GM19468 (cell line): ENCODE measurements around the gene MRPL12.
A peak's percentile ranks its signal among the peaks of the same experiment; 100 is the strongest.
"Not testable (repeated sequence)": the region's sequence is repeated elsewhere in the genome, so short reads cannot be mapped to it uniquely, and the experiment has no call there.

ENCODE experiments used
- ATAC-seq: cut with Tn5 transposase; IDR thresholded peaks from one replicate; pipeline ENCODE4 v1.9.1; 2021; ENCODE audit warnings: mild to moderate bottlenecking, moderate library complexity, moderate number of reproducible peaks; ENCODE audit not compliant: unreplicated experiment; ENCODE audit errors: extremely low read depth

MRPL12 gene

GRCh38 chr17:81702934-81703746 lies at the start of gene MRPL12:
Gene MRPL12 (plus strand): TSS chr17:81703367. CDS start chr17:81703502, 135 bp downstream.
- peak; percentile 66 for ATAC-seq

- no peak for ATAC-seq
Observed at GRCh38 chr17:81655378-81656117, 47.6 kb upstream of the MRPL12 start.

- no peak for ATAC-seq
Observed at GRCh38 chr17:81656118-81656743, 46.9 kb upstream of the MRPL12 start, which contains the start of gene PDE6G. Gene PDE6G (minus strand): TSS chr17:81656542. CDS start chr17:81653305, 3,237 bp downstream.

- no peak for ATAC-seq
Observed at GRCh38 chr17:81656835-81657234, 46.3 kb upstream of the MRPL12 start.

- ATAC-seq, result no peak
Observed at GRCh38 chr17:81659038-81659437, 44.1 kb upstream of the MRPL12 start.

GRCh38 chr17:81660441-81660840 lies 42.7 kb upstream of the MRPL12 start:
- ATAC-seq, result no peak

GRCh38 chr17:81662002-81662401 lies 41.2 kb upstream of the MRPL12 start:
- ATAC-seq, result no peak

GRCh38 chr17:81664051-81664470 lies 39.1 kb upstream of the MRPL12 start:
- no peak for ATAC-seq

- ATAC-seq, result no peak
Observed at GRCh38 chr17:81665205-81666091, 37.7 kb upstream of the MRPL12 start.

- no peak for ATAC-seq
Observed at GRCh38 chr17:81666092-81666341, 37.1 kb upstream of the MRPL12 start.

GRCh38 chr17:81666342-81667191 lies 36.6 kb upstream of the MRPL12 start, which contains the start of the genes CCDC137 and OXLD1:
Gene CCDC137 (plus strand): TSS chr17:81666737. CDS start chr17:81666767, 30 bp downstream.
Gene OXLD1 (minus strand): TSS chr17:81666605. CDS start chr17:81666577, 28 bp downstream.
- ATAC-seq, result peak; percentile 92

GRCh38 chr17:81667754-81668153 lies 35.4 kb upstream of the MRPL12 start:
- no peak for ATAC-seq

GRCh38 chr17:81672504-81672903 lies 30.7 kb upstream of the MRPL12 start:
- no peak for ATAC-seq

- no peak for ATAC-seq
Observed at GRCh38 chr17:81672954-81673353, 30.2 kb upstream of the MRPL12 start.

GRCh38 chr17:81673561-81674258 lies 29.5 kb upstream of the MRPL12 start:
- no peak for ATAC-seq

GRCh38 chr17:81675515-81676221 lies 27.5 kb upstream of the MRPL12 start:
- not testable (repeated sequence) for ATAC-seq

- no peak for ATAC-seq
Observed at GRCh38 chr17:81676906-81677305, 26.3 kb upstream of the MRPL12 start.

- ATAC-seq, result no peak
Observed at GRCh38 chr17:81680150-81680549, 23.0 kb upstream of the MRPL12 start.
